Measurements from ENCODE around the gene CASTOR2.
"Not testable (repeated sequence)": the region's sequence is repeated elsewhere in the genome, so short reads cannot be mapped to it uniquely, and the experiment has no call there.

The CASTOR2 gene

DNA sequence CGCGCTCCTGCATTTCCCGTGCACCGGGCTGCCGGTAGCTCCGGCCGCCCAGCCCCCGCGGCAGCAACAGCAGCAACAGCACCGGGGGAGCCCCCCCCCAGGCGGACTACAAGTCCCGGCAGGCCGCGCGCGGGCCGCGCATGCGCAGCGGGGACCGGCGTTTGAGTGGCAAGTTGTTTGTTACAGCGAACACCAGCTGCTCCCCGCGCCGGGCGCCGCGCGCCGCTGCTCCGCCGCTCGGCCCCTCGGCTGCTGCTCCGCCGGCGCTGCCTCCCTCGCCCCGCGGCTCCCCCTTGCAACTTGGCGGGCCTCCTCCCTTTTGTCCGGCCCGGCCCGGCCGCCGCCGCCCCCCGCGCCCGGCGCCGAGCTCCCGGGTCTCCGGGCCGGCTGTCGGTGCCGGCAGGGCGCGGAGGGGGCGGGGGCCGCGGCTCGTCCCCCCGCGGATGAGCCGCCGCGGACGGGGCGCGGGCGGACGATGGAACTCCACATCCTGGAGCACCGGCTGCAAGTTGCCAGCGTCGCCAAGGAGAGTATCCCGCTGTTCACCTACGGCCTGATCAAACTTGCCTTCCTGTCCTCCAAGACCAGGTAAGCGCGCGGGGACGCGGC lies at the start of gene CASTOR2:
Gene CASTOR2, plus strand, starts transcription at position 195 of the 609 bp plus-strand sequence. Its CDS starts 281 bp downstream, at position 476.
- H3K27ac Mint-ChIP-seq, H3K36me3 Mint-ChIP-seq, CTCF ChIA-PET, H3K27me3 Mint-ChIP-seq, H3K4me1 Mint-ChIP-seq, H3K9me3 Mint-ChIP-seq: not testable (repeated sequence)
- peak within 1 kb of the TSS; percentile 56 for H3K4me3 Mint-ChIP-seq
- DNase-seq = peak; percentile 85

DNA sequence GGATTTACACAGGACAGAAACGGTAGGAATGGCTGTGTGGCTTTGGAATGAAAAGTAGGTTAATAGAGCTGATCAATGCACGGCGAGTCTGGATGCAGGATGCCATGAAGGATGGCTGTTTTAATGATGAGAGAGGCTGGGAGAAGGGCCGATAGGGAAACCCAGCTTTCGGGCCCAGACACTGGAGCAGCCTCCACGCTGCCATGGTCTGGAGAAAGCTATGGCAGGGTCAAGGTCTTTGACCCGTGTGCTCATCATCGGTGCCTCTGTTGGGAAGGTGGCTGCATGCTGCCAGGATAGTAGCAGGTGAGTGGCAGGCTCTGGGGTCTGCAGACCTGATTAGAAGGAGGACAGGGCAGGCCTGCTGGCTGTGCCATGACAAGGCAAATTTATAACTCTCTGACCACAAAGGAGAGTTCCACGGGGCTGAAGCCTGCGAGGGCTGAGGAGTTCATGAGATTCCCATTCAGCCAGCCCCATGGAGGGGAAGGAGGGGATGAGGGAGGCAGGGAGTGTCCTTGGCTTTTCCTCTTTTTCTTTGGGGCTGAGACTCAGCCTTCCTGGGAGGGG lies 42.1 kb upstream of the CASTOR2 start:
- H3K9me3 Mint-ChIP-seq, H3K4me1 Mint-ChIP-seq, H3K27ac Mint-ChIP-seq, CTCF ChIA-PET, H3K27me3 Mint-ChIP-seq, H3K36me3 Mint-ChIP-seq, H3K4me3 Mint-ChIP-seq, DNase-seq: not testable (repeated sequence)

DNA sequence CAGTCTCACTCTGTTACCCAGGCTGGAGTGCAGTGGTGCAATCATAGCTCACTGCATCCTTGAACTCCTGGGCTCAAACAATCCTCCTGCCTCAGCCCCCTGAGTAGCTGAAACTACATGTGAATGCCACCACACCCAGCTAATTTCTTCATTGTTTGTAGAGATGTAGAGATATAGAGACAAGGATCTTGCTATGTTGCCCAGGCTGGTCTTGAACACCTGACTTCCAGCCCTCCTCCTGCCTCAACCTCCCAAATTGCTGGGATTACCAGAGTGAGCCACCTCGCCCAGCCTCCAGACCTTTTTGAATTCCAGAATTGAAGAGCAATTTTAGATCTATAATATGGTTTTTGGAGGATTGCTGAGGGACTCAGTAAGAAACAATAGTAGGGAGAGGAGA lies 40.9 kb upstream of the CASTOR2 start:
- CTCF ChIA-PET, H3K27me3 Mint-ChIP-seq, H3K4me3 Mint-ChIP-seq, H3K4me1 Mint-ChIP-seq, H3K27ac Mint-ChIP-seq, DNase-seq, H3K9me3 Mint-ChIP-seq, H3K36me3 Mint-ChIP-seq: not testable (repeated sequence)

DNA sequence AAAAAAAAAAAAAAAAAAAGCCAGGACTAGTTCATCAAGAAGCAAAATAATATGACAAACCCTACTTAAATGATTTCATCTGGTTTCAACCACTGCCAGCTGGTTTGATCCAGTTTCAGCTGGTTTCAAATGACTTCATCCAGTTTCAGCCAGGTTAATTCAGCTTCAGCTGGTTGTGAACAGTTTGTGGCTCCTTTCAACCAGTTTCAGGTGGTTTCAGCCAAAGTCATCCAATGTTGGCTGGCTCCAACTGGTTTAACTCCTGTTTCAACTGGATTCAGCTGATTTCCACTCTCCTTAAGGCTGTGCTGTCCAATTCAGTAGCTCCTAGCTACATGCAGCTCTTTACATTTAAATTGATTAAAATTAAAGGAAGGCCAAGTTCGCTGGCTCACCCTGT lies 37.5 kb upstream of the CASTOR2 start:
- H3K27ac Mint-ChIP-seq, H3K27me3 Mint-ChIP-seq, CTCF ChIA-PET, H3K9me3 Mint-ChIP-seq, DNase-seq, H3K36me3 Mint-ChIP-seq, H3K4me1 Mint-ChIP-seq, H3K4me3 Mint-ChIP-seq: not testable (repeated sequence)

GRCh38 chr7:74931563-74932328 lies 32.8 kb upstream of the CASTOR2 start:
- H3K9me3 Mint-ChIP-seq, DNase-seq, H3K36me3 Mint-ChIP-seq, H3K27ac Mint-ChIP-seq, H3K4me1 Mint-ChIP-seq, CTCF ChIA-PET, H3K4me3 Mint-ChIP-seq, H3K27me3 Mint-ChIP-seq: not testable (repeated sequence)

DNA sequence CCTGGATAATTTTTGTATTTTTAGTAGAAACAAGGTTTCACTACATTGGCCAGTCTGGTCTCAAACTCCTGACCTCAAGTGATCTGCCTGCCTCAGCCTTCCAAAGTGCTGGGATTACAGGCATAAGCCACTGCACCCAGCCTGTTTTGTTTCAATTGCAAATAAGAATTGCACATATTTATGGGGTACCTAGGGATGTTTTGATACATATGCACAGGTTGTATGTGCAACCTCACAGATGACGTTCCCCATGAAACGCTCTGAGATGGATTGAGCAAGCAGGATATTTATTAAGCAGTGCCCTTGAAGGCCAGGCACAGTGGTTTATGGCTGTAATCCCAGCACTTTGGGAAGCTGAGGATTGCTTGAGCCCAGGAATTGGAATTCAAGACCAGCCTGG lies 25.1 kb upstream of the CASTOR2 start:
- H3K27me3 Mint-ChIP-seq, H3K4me1 Mint-ChIP-seq, H3K27ac Mint-ChIP-seq, H3K36me3 Mint-ChIP-seq, H3K4me3 Mint-ChIP-seq, CTCF ChIA-PET, H3K9me3 Mint-ChIP-seq, DNase-seq: not testable (repeated sequence)

DNA sequence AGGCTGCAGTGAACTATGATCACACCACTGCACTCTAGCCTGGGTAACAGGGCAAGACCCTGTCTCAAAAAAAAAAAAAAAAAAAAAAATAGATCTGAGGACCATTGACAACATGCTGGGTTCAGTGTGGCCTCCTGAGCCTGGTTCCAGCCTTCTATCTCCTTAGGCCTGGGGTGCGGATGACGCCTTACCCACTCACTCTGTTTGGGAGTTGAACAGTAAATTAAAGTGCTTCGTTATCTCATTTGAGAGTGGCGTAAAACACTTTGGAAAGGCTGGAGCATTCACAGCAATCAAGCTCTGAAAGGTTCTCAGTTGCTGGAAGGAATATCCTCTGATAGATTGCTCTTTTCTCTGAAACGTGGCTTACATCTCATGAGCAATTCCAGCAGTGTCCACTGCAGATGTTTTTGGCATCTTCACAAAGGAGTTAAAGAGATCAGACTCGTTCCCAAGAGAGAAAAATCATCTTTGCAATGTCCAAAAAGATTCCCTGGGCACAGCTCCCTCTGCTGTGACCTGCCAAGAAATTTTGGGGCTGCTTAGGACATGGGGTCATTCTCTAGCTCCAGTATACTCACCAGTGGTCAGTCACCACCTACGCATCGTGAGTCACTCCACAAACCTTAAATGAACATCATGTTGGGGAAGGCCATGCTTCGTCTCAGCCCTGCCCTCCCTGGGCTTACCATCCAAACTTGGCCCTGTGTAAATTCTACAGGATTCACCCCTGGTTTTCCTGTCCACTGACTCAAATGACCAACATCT lies 23.0 kb upstream of the CASTOR2 start:
- CTCF ChIA-PET, H3K4me3 Mint-ChIP-seq, H3K27ac Mint-ChIP-seq, H3K9me3 Mint-ChIP-seq, H3K36me3 Mint-ChIP-seq, H3K27me3 Mint-ChIP-seq, H3K4me1 Mint-ChIP-seq, DNase-seq: not testable (repeated sequence)

DNA sequence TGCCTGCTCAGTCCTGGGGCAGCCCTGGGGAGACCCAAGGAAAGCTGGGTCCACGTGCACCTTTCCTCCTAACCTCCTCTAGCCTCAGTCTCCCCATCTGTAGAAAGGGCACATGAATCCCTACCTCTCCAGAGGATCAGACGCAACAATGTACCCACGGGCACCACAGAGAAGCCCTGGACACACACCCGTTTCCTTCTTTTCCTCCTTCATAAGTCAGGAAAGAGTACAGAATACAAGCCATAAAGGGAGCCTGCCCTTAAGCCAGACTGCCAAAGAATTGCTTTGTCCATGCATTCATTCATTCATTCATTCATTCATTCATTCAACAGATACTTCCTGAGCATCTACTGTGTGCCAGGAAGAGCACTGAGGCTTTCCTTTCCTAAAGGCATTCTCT lies 20.6 kb upstream of the CASTOR2 start:
- DNase-seq, CTCF ChIA-PET, H3K4me3 Mint-ChIP-seq, H3K36me3 Mint-ChIP-seq, H3K27me3 Mint-ChIP-seq, H3K9me3 Mint-ChIP-seq, H3K4me1 Mint-ChIP-seq, H3K27ac Mint-ChIP-seq: not testable (repeated sequence)

DNA sequence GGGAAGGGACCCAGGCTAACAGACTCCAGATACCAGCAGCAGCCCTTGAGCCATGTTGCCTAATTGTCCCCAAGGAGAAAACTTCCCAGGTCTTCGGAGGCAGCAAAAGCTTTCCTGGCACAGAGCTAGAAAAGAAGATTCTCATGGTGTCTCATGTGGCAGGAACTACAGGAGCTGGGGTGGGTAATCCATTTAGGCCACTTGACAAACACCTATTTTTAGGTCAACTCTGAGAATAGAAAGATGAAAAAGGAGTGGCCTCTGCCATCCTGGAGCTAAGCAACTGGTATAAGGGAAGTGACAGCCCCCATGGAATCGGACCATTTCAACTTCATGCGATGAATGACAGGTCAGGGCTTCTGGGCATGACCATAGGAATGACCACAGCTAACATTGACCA lies 16.8 kb upstream of the CASTOR2 start:
- CTCF ChIA-PET = not testable (repeated sequence)

GRCh38 chr7:74953774-74954173 lies 10.7 kb upstream of the CASTOR2 start:
- DNase-seq, H3K27me3 Mint-ChIP-seq, CTCF ChIA-PET, H3K27ac Mint-ChIP-seq, H3K36me3 Mint-ChIP-seq, H3K4me1 Mint-ChIP-seq, H3K4me3 Mint-ChIP-seq, H3K9me3 Mint-ChIP-seq: not testable (repeated sequence)

More for the DNA sequence above, 16.8 kb upstream of the CASTOR2 start:
- H3K27ac Mint-ChIP-seq, H3K36me3 Mint-ChIP-seq, H3K4me1 Mint-ChIP-seq, DNase-seq, H3K27me3 Mint-ChIP-seq, H3K4me3 Mint-ChIP-seq, H3K9me3 Mint-ChIP-seq: not testable (repeated sequence)

GRCh38 chr7:74958328-74958727 lies 6.2 kb upstream of the CASTOR2 start:
- H3K27ac Mint-ChIP-seq, CTCF ChIA-PET, H3K27me3 Mint-ChIP-seq, H3K9me3 Mint-ChIP-seq, H3K4me1 Mint-ChIP-seq, DNase-seq, H3K36me3 Mint-ChIP-seq, H3K4me3 Mint-ChIP-seq: not testable (repeated sequence)

DNA sequence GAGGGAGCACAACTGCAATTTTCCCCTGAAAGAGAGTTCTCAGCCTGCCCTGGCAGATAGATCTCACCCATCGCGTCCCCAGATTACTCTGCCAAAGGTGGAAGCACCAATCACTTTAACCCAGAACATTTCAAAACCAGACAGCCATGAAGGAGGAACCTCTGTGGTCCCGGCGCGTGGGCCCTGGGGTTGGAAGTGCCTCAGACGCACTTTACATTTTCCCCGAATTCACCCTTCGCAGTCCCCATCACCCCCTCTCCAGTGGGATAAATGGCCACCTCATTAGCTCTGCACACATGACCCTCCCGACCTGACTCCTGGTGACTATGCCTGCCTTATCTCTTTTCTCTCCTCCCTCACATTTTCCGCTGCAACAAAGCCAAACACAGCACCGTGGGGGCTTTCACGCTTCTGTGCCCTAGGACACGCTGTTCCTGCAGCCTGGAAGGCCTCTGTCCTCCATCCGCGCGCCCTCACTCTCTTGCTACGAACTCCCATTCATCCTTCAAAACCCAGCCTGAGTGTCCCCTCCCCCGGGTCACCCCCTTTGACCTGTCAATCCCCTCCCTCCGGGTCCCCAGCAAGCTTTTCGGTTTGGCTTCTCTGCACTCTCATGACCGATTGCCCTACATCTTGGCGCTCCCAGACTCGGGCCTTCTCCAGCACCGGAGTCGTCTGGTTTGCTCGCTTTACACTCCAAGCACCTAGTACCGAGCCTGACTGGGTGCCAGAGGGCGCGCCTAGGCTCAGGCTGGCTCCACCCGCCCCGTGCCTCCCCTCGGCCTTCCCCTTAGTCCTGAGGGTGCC lies 598 bp upstream of the CASTOR2 start:
- CTCF ChIA-PET, H3K9me3 Mint-ChIP-seq, H3K4me1 Mint-ChIP-seq, H3K36me3 Mint-ChIP-seq, H3K27me3 Mint-ChIP-seq, H3K27ac Mint-ChIP-seq: not testable (repeated sequence)
- peak; percentile 21 for DNase-seq
- peak overlapping the region; percentile 56 for H3K4me3 Mint-ChIP-seq

DNA sequence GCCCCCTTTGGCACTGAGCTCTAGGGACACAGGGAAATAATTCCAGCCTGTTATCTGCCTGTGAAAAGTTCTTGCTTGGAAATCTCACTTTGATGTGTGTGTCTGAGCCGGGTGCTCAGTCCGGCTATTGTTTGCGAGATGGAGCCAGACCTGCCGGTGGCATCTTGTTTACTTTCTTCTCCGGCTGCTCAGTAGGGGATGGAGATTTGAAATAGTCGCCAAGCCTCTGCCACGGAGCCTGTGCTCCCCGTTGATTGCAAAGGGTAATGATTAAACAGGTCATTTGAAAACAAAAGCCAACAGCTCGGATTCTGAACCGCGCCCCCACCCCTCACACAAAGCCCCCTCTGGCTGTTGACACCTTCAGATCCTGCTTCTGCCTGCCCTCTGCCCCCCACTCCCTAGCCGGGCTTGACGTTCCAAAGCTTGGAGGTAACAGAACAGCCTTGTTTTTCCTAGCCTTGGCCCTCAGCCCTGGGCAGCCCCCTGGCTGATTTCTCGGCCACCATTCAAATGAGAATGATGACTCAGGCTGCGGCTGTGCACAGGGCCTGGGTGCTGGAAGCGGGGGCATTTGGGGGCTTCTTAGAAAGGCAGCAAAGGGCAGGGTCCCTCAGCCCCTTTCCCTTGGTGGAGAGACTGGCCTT lies 1.8 kb downstream of the CASTOR2 start:
- H3K27ac Mint-ChIP-seq, H3K36me3 Mint-ChIP-seq, H3K4me1 Mint-ChIP-seq, DNase-seq, H3K27me3 Mint-ChIP-seq, H3K9me3 Mint-ChIP-seq, CTCF ChIA-PET, H3K4me3 Mint-ChIP-seq: not testable (repeated sequence)

- CTCF ChIA-PET, H3K4me3 Mint-ChIP-seq, H3K36me3 Mint-ChIP-seq, H3K27ac Mint-ChIP-seq, H3K27me3 Mint-ChIP-seq, H3K4me1 Mint-ChIP-seq, DNase-seq, H3K9me3 Mint-ChIP-seq: not testable (repeated sequence)
These were observed 2.4 kb downstream of the CASTOR2 start for GRCh38 chr7:74966909-74967308.

Measured in activated naive CD4-positive, alpha-beta T cell treated with anti-CD3 and anti-CD28 coated beads, Interleukin-2, amount 10 ng/mL, durations not matched to agents 7 days and 5 days (primary cell).